OCI-LY1 (cell line): ENCODE measurements around the gene UBE2D3.

Experiments
- H2AFZ ChIP-seq: fragments of 200-600 bp; sonication (generic), shearing (Covaris generic); 2 replicates; pipeline ENCODE4 v1.6.0; 2014; ENCODE audit warnings: antibody characterized with exemption, mild to moderate bottlenecking, low read length
- H3F3A ChIP-seq: fragments of 200-600 bp; sonication (generic), shearing (Covaris generic); 2 replicates; pipeline ENCODE4 v1.6.0; 2014; ENCODE audit warnings: mild to moderate bottlenecking, antibody characterized with exemption, low read length, moderate library complexity; ENCODE audit not compliant: insufficient read depth
- H3K27ac ChIP-seq: fragments of 200-600 bp; sonication (generic); 2 replicates; pipeline ENCODE4 v1.5.1; 2014; ENCODE audit warnings: low read length, mixed run types, mild to moderate bottlenecking, low read depth; ENCODE audit not compliant: poor library complexity, severe bottlenecking
- H3K27me3 ChIP-seq: fragments of 200-600 bp; sonication (generic); 2 replicates; pipeline ENCODE4 v1.6.0; 2014; ENCODE audit warnings: antibody characterized with exemption, mild to moderate bottlenecking, low read length, moderate library complexity; ENCODE audit not compliant: insufficient read depth
- H3K36me3 ChIP-seq: fragments of 200-600 bp; sonication (generic); 2 replicates; pipeline ENCODE4 v1.6.1; 2014; ENCODE audit warnings: mild to moderate bottlenecking, antibody characterized with exemption, low read length, moderate library complexity, mixed read lengths; ENCODE audit not compliant: insufficient read depth
- H3K4me1 ChIP-seq: fragments of 200-600 bp; sonication (generic); 2 replicates; pipeline ENCODE4 v1.5.1; 2014; ENCODE audit warnings: mild to moderate bottlenecking, low read length, moderate library complexity; ENCODE audit not compliant: insufficient read depth, severe bottlenecking
- H3K4me2 ChIP-seq: fragments of 200-600 bp; sonication (generic), shearing (Covaris generic); 2 replicates; pipeline ENCODE4 v1.6.1; 2014; ENCODE audit warnings: low read length
- H3K4me3 ChIP-seq: fragments of 200-600 bp; sonication (generic); 2 replicates; pipeline ENCODE4 v1.5.1; 2014; ENCODE audit warnings: low read length, low read depth, mild to moderate bottlenecking, mixed read lengths; ENCODE audit not compliant: poor library complexity, severe bottlenecking
- H3K79me2 ChIP-seq: fragments of 200-600 bp; shearing (Covaris generic); 2 replicates; pipeline ENCODE4 v1.6.1; 2016; ENCODE audit warnings: mixed run types, low read length, mixed read lengths; ENCODE audit not compliant: insufficient read depth
- H3K9ac ChIP-seq: fragments of 200-600 bp; sonication (generic), shearing (Covaris generic); 2 replicates; pipeline ENCODE4 v1.6.1; 2014; ENCODE audit warnings: mild to moderate bottlenecking, low read length, mixed read lengths
- H3K9me2 ChIP-seq: fragments of 200-600 bp; sonication (generic), shearing (Covaris generic); 2 replicates; pipeline ENCODE4 v1.6.1; 2014; ENCODE audit warnings: low read depth, mild to moderate bottlenecking, low read length, mixed read lengths
- H3K9me3 ChIP-seq: fragments of 200-600 bp; shearing (Covaris generic); 2 replicates; pipeline ENCODE4 v1.6.1; 2014; ENCODE audit warnings: low read length, mixed read lengths
- H4K20me1 ChIP-seq: fragments of 200-600 bp; sonication (generic), shearing (Covaris generic); 2 replicates; pipeline ENCODE4 v1.6.0; 2016; ENCODE audit warnings: mild to moderate bottlenecking, low read length; ENCODE audit not compliant: insufficient read depth
- CTCF ChIP-seq: fragments of 200-600 bp; sonication (generic), shearing (Covaris generic); IDR thresholded peaks from 2 replicates; pipeline ENCODE4 v1.5.1; 2017; ENCODE audit warnings: mild to moderate bottlenecking, antibody characterized with exemption, low read length, moderate library complexity, mixed read lengths
- EZH2 ChIP-seq: fragments of 200-600 bp; sonication (generic), shearing (Covaris generic); IDR thresholded peaks from 2 replicates; pipeline ENCODE4 v1.8.0; 2017; ENCODE audit warnings: borderline replicate concordance, mixed run types, mild to moderate bottlenecking, antibody characterized with exemption, low read length, moderate library complexity, mixed read lengths

UBE2D3 gene

GRCh38 chr4:102780476-102781144 is 46.7 kb downstream of the UBE2D3 start:
- Histone ChIP-seq H3K4me2 (no peak overlapping the region), H3K9me2 (no peaks in the 10 kb centered on the region), H4K20me1 (no peaks in the 10 kb centered on the region), H3K27me3 (no peaks in the 10 kb centered on the region; the same call in 1 of the 2 replicates), H3K4me3 (no peak overlapping the region), H3K4me1 (no peaks in the 10 kb centered on the region), H3K36me3 (no peaks in the 10 kb centered on the region), H3K79me2 (no peaks in the 10 kb centered on the region), H3K9me3 (no peaks in the 10 kb centered on the region), H3K9ac (no peak overlapping the region), H3F3A (no peaks in the 10 kb centered on the region), H2AFZ (no peak overlapping the region), H3K27ac (no peak overlapping the region)
- TF ChIP-seq CTCF (no peak), EZH2 (no peak)

GRCh38 chr4:102779204-102779603 is 48.1 kb downstream of the UBE2D3 start:
- H4K20me1 ChIP-seq = no peaks in the 10 kb centered on the region
- H3K9ac ChIP-seq = no peak overlapping the region
- no peak overlapping the region for H3K4me3 ChIP-seq
- no peaks in the 10 kb centered on the region for H3K9me3 ChIP-seq
- no peaks in the 10 kb centered on the region; the same call in 1 of the 2 replicates for H3K27me3 ChIP-seq
- H3K36me3 ChIP-seq = no peaks in the 10 kb centered on the region
- no peak for TF ChIP-seq EZH2
- no peak for TF ChIP-seq CTCF
- H3K4me1 ChIP-seq = no peaks in the 10 kb centered on the region
- H3K27ac ChIP-seq = no peak overlapping the region
- H2AFZ ChIP-seq = no peak overlapping the region
- no peaks in the 10 kb centered on the region for H3K79me2 ChIP-seq
- no peak overlapping the region for H3K4me2 ChIP-seq
- H3K9me2 ChIP-seq = no peaks in the 10 kb centered on the region
- no peaks in the 10 kb centered on the region for H3F3A ChIP-seq

GRCh38 chr4:102778720-102779119 is 48.6 kb downstream of the UBE2D3 start:
- Histone ChIP-seq H2AFZ (no peak overlapping the region), H3K79me2 (no peaks in the 10 kb centered on the region), H3K4me3 (no peak overlapping the region), H3K27ac (no peak overlapping the region), H3K4me2 (no peak overlapping the region), H3F3A (no peaks in the 10 kb centered on the region), H3K9me2 (no peaks in the 10 kb centered on the region), H3K9me3 (no peaks in the 10 kb centered on the region), H3K36me3 (no peaks in the 10 kb centered on the region), H3K4me1 (no peaks in the 10 kb centered on the region), H3K27me3 (no peaks in the 10 kb centered on the region; the same call in 1 of the 2 replicates), H4K20me1 (no peaks in the 10 kb centered on the region), H3K9ac (no peak overlapping the region)
- TF ChIP-seq CTCF (no peak), EZH2 (no peak)
